Activated CD8-positive, alpha-beta memory T cell treated with anti-CD3 and anti-CD28 coated beads, Interleukin-2, amount 50 U/mL, for 1 hour (primary cell): ENCODE measurements around the gene STAP1.
"Not testable (repeated sequence)": the region's sequence is repeated elsewhere in the genome, so short reads cannot be mapped to it uniquely, and the experiment has no call there.

Experiments used
- DNase-seq: peaks from one replicate; pipeline ENCODE4 v3.0.0-alpha.2; 2020; ENCODE audit errors: extremely low read depth

Gene STAP1

GRCh38 chr4:67624939-67625338 lies 66.4 kb downstream of the STAP1 start:
- DNase-seq, result no peak

- DNase-seq, result no peak
These were observed 74.0 kb downstream of the STAP1 start for GRCh38 chr4:67632492-67632891.

GRCh38 chr4:67634741-67635140 lies 76.2 kb downstream of the STAP1 start:
- DNase-seq, result no peak

GRCh38 chr4:67635331-67635730 lies 76.8 kb downstream of the STAP1 start:
- DNase-seq, result no peak

GRCh38 chr4:67636978-67637377 lies 78.5 kb downstream of the STAP1 start:
- DNase-seq, result not testable (repeated sequence)

GRCh38 chr4:67638136-67638535 lies 79.6 kb downstream of the STAP1 start:
- DNase-seq, result no peak

GRCh38 chr4:67651536-67651935 lies 93.0 kb downstream of the STAP1 start:
- no peak for DNase-seq
